OCI-LY3 (cell line): ENCODE data around the gene CUX1.
A peak's percentile ranks its signal among the peaks of the same experiment; 100 is the strongest.

Experiments used
- H2AFZ ChIP-seq: fragments of 200-600, 300-600 bp; shearing (Covaris generic); 2 replicates; pipeline ENCODE4 v1.6.0; 2014; ENCODE audit warnings: antibody characterized with exemption, low read depth, low read length
- H3K27ac ChIP-seq: fragments of 200-600, 300-600 bp; sonication (generic); 2 replicates; pipeline ENCODE4 v1.5.1; 2014; ENCODE audit warnings: mild to moderate bottlenecking, low read length, moderate library complexity, mixed read lengths
- H3K27me3 ChIP-seq: fragments of 200-600, 300-600 bp; sonication (generic); 2 replicates; pipeline ENCODE4 v1.6.1; 2014; ENCODE audit warnings: low read depth, low read length, mixed read lengths
- H3K36me3 ChIP-seq: fragments of 200-600, 300-600 bp; sonication (generic); replicated peaks from 2 replicates; pipeline ENCODE3; 2014; ENCODE audit warnings: low read depth, low read length, mixed read lengths
- H3K4me1 ChIP-seq: fragments of 300-600, 200-600 bp; sonication (generic); 2 replicates; pipeline ENCODE4 v1.6.1; 2014; ENCODE audit warnings: low read length, mixed read lengths
- H3K4me2 ChIP-seq: fragments of 200-600, 300-600 bp; sonication (generic); 2 replicates; pipeline ENCODE4 v1.6.1; 2014; ENCODE audit warnings: low read length, mixed read lengths
- H3K4me3 ChIP-seq: fragments of 300-600, 200-600 bp; sonication (generic); 2 replicates; pipeline ENCODE4 v1.5.1; 2014; ENCODE audit warnings: antibody characterized with exemption, mild to moderate bottlenecking, low read length, moderate library complexity
- H3K79me2 ChIP-seq: fragments of 300-600, 200-600 bp; shearing (Covaris generic); 2 replicates; pipeline ENCODE4 v1.6.1; 2014; ENCODE audit warnings: mild to moderate bottlenecking, low read length, mixed read lengths
- H3K9ac ChIP-seq: fragments of 300-600, 200-600 bp; shearing (Covaris generic); 2 replicates; pipeline ENCODE4 v1.6.0; 2014; ENCODE audit warnings: mild to moderate bottlenecking, low read length, moderate library complexity
- H3K9me3 ChIP-seq: fragments of 200-600, 300-600 bp; shearing (Covaris generic); 2 replicates; pipeline ENCODE4 v1.6.1; 2014; ENCODE audit warnings: low read length, mixed read lengths; ENCODE audit not compliant: insufficient read depth
- H4K20me1 ChIP-seq: fragments of 200-600, 300-600 bp; sonication (generic); 2 replicates; pipeline ENCODE4 v1.6.1; 2016; ENCODE audit warnings: low read length, mixed read lengths; ENCODE audit not compliant: insufficient read depth
- EZH2phosphoT487 ChIP-seq: fragments of 200-600 bp; shearing (Covaris generic); IDR thresholded peaks from 2 replicates; pipeline ENCODE4 v1.6.1; 2018; ENCODE audit warnings: antibody characterized with exemption, mixed run types, low read depth
- TF ChIP-seq, protein P1 (sequence below): fragments of 200-600, 300-600 bp; sonication (generic); IDR thresholded peaks from 2 replicates; pipeline ENCODE4 v1.5.1; 2014; ENCODE audit warnings: antibody characterized with exemption, low read length, low read depth

CUX1 gene

DNA sequence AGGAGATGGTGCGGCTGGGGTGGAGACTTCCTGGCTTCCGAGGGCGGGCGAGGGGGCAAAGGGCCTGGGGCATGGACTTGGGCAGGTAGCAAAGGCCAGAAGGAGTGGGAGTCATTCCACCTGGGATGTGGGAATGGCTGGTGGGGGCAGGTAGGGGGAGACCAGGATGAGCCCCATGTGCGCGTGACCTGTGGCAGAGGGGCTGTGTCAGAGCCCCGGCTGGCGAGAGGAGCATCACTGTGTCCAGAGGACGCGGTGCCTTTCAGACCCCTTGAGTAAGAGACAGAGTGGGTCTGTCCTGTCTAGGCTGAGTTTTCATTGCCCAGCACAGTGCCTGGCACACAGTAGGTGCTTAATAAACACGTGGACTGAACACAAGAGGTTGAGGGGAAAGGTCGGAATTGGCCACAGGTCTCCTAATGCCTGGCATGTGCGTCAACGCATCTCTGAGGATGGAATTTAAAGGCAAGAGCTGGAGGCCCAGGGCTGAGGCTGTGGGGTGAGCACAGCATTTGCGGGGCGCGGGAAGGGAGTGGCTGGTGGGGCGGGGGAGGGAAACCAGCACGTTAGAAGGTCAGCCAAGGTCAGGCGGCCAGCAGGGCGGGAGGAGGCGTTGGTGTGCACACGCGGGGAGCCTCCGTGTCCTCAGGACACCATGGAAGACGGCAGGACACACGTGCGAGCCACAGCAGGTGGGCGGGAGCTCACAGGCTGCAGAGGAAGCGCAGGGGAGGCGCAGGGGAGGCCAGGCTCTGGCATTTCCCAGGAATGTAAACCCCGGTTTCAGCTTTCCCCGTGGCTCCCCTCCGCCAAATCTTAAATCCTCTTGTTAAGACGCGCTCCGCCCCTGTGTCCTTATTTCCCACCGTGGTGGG lies 51.8 kb downstream of the CUX1 start:
- peaks cover 77% of the 10 kb centered on the region for H3K79me2 ChIP-seq
- H3K27ac ChIP-seq: no peak overlapping the region
- H3K9me3 ChIP-seq: peaks cover 6% of the 10 kb centered on the region; the same call in 1 of the 2 replicates
- H3K4me1 ChIP-seq: peaks cover 21% of the 10 kb centered on the region
- H3K36me3 ChIP-seq: no peaks in the 10 kb centered on the region
- H3K4me3 ChIP-seq: no peak overlapping the region
- no peak overlapping the region for H3K9ac ChIP-seq
- peaks cover 75% of the 10 kb centered on the region for H4K20me1 ChIP-seq
- TF ChIP-seq EZH2phosphoT487: no peak
- TF ChIP-seq, protein P1, sequence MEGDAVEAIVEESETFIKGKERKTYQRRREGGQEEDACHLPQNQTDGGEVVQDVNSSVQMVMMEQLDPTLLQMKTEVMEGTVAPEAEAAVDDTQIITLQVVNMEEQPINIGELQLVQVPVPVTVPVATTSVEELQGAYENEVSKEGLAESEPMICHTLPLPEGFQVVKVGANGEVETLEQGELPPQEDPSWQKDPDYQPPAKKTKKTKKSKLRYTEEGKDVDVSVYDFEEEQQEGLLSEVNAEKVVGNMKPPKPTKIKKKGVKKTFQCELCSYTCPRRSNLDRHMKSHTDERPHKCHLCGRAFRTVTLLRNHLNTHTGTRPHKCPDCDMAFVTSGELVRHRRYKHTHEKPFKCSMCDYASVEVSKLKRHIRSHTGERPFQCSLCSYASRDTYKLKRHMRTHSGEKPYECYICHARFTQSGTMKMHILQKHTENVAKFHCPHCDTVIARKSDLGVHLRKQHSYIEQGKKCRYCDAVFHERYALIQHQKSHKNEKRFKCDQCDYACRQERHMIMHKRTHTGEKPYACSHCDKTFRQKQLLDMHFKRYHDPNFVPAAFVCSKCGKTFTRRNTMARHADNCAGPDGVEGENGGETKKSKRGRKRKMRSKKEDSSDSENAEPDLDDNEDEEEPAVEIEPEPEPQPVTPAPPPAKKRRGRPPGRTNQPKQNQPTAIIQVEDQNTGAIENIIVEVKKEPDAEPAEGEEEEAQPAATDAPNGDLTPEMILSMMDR: no peak
- no peak overlapping the region for H2AFZ ChIP-seq
- H3K4me2 ChIP-seq: peak overlapping the region; percentile 52; the same call in 1 of the 2 replicates
- H3K27me3 ChIP-seq: no peaks in the 10 kb centered on the region

GRCh38 chr7:101869901-101870290 lies 52.5 kb downstream of the CUX1 start:
- Histone ChIP-seq H3K27ac (no peak overlapping the region), H3K4me2 (peak overlapping the region; percentile 52), H3K4me3 (0 out of 2 replicates have a peak overlapping the region, but pooled peaks have one; percentile 8), H4K20me1 (peaks cover 79% of the 10 kb centered on the region), H3K9me3 (peaks cover 6% of the 10 kb centered on the region; the same call in 1 of the 2 replicates), H3K36me3 (no peaks in the 10 kb centered on the region), H3K27me3 (no peaks in the 10 kb centered on the region), H3K4me1 (peaks cover 21% of the 10 kb centered on the region), H2AFZ (no peak overlapping the region), H3K79me2 (peaks cover 82% of the 10 kb centered on the region), H3K9ac (no peak overlapping the region)
- TF ChIP-seq, protein P1: no peak
- no peak for TF ChIP-seq EZH2phosphoT487

DNA sequence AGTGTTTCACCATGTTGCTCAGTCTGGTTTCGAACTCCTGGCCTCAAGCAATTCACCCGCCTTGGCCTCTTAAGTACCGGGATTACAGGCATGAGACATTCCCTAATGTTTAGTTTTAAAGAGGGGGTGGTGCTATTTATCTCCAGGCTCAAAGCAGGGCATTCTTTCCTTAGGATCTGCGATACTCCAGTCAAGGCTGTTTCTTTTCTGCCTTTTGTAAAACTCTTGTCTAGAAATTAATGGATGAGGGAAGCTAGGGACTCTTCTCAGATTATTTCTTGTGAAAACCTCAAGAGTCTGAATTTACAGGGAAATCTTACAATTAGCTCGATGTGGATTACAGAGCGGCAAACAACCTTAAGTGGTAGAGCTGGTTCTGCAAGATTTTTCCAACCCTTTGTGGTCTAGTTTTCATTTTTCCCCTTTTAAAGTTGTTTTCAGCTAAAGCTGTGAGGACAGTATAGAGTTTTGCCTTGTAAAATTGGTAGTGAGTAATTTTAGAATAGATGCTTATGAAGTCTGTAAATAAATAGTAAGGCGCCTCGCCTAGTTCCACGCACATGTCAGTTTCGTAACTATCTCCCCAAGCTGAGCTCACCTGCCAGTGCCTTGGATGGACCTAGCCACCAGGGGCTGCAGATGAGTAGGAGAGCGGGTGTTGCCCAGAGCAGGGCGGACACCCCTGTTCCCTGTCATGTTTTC lies 53.1 kb downstream of the CUX1 start:
- peaks cover 79% of the 10 kb centered on the region for H4K20me1 ChIP-seq
- no peak overlapping the region for H2AFZ ChIP-seq
- peaks cover 82% of the 10 kb centered on the region for H3K79me2 ChIP-seq
- H3K4me3 ChIP-seq: peak overlapping the region; percentile 8; the same call in 1 of the 2 replicates
- peaks cover 21% of the 10 kb centered on the region for H3K4me1 ChIP-seq
- H3K27ac ChIP-seq: no peak overlapping the region
- H3K9ac ChIP-seq: no peak overlapping the region
- H3K9me3 ChIP-seq: peaks cover 2% of the 10 kb centered on the region; the same call in 1 of the 2 replicates
- H3K27me3 ChIP-seq: no peaks in the 10 kb centered on the region
- peak overlapping the region; percentile 52 for H3K4me2 ChIP-seq
- no peaks in the 10 kb centered on the region for H3K36me3 ChIP-seq
- TF ChIP-seq, protein P1: peak; percentile 36; the same call in 1 of the 2 replicates
- TF ChIP-seq EZH2phosphoT487: no peak

- no peaks in the 10 kb centered on the region for H3K9me3 ChIP-seq
- no peak overlapping the region for H3K4me2 ChIP-seq
- H3K27ac ChIP-seq: no peak overlapping the region
- H3K27me3 ChIP-seq: no peaks in the 10 kb centered on the region
- H4K20me1 ChIP-seq: peaks cover 75% of the 10 kb centered on the region
- peaks cover 21% of the 10 kb centered on the region for H3K4me1 ChIP-seq
- H3K36me3 ChIP-seq: no peaks in the 10 kb centered on the region
- H3K79me2 ChIP-seq: peaks cover 78% of the 10 kb centered on the region
- H2AFZ ChIP-seq: no peak overlapping the region
- H3K4me3 ChIP-seq: no peak overlapping the region
- H3K9ac ChIP-seq: no peak overlapping the region
- TF ChIP-seq, protein P1: no peak
- TF ChIP-seq EZH2phosphoT487: no peak
Measured at GRCh38 chr7:101871351-101871750, 53.9 kb downstream of the CUX1 start.
